Islet of Langerhans (tissue), 1 donor: ENCODE measurements around the gene CYP11A1.
"Not testable (repeated sequence)": the region's sequence is repeated elsewhere in the genome, so short reads cannot be mapped to it uniquely, and the experiment has no call there.

Experiments used
- FAIRE-seq: peaks from one replicate; lab custom pipeline; 2011; peaks lifted over from hg19 to GRCh38; lab: Jason Lieb, UNC

The CYP11A1 gene

DNA sequence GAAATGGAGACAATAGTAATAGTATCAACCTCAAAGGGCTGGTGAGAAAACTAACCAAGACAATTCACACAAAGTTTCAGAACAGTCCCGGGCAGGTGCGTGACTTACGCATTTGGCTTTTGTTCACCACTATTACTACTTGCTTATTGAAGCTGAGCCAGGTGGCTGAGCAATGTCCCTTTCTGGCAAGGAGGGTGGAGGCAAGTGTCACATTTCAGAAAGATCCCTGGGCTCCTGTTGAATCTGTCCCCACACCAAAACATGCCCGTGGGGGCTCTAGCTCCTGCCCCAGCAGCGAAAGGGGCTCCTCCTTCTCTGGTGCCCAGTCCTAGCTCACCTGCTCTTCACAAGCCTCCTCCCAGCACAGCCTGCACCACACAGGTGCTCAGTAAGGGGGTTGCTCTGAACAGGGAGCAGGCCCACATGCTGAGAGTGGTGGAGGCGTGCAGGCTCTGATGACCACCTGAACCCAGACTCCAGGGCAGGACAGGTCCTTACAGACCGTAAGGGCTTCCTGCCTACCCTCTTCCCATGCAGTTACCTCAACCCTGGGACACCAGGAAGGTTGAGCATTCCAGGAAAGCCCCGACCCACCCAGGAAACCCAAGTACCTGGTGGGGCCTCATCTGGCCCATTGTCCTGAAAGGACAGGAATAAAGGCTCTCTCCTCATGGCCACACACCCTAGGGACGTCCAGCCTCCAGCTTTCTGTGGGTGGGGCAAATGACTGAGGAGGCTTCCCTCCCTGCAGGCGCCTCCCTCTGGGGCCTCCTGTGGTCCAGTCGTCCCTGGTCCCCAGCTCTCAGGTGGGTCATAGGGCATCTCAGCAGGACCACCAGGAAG is 33.7 kb upstream of the CYP11A1 start:
- no peak for FAIRE-seq

DNA sequence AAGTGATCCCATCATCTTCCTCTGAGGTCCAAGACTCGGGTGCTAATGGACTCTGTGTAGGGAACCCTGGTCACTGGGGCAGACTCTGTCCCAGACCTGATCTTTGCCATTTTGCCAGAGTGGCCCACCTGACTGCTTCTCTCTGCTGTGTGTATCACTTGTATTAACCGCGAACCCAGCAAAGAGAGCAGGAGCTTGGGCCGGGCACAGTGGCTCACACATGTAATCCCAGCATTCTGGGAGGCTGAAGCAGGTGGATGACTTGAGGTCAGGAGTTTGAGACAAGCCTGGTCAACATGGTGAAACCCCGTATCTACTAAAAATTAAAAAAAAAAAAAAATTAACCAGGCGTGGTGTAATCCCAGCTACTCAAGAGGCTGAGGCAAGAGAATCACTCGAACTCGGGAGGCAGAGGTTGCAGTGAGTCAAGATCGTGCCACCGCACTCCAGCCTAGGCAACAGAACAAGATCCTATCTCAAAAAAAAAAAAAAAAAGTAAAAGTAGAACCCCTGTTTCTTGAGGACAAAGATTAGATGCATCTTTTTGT is 32.9 kb upstream of the CYP11A1 start:
- no peak for FAIRE-seq

DNA sequence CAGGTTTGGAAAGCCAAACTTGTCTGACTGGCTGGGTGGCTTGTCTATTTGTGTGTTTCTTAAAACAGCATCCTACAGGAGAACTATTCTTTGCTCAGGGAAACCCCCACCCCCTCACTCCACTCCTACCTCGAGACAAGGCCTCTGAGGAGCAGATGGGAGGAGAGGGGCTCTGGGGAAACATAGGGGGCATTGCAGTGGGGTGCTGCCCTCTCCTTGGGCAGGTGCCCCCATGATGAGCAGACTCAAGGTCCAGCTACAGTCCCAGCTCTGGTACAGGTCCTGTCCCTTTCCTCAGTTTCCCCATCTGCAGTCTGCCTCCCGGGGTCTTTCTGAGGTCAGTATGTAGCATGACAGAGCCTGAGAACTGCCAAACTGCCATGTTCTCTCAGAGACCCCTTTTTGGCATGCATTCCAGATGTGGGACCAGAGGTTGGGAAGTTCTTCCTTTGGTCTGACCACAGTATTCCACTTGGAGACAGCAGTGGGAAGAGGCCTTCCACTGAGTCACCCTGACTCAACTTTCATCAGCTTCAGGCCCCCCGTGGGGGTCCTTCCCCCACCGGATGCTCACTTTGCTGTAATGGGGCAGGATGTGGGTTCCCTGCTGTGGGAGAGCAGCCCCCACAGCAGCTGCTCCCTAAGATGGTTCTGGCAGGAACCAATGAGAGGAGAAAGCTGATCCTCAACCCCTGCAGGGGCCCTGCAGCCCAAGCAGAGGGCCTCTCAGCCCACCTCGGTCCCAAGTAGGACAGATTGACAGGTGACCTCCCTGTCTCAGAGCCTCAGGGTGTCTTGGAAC is 32.3 kb upstream of the CYP11A1 start:
- FAIRE-seq: no peak

DNA sequence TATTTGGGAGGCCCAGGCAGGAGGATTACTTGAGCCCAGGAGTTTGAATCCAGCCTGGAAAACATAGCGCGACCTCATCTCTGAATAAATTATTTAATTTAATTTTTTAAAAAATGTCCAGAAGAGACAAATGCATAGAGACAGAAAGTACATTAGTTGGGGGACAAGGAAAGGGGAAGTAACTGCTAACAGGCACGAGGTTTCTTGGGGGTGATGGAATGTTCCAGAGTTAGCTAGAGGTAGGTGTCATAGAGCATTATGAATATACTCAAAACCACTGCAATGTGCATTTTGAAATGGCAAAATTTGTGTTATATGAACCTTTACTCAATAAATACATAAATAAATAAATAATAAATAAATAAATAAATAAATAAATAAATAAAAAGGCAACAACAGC is 31.7 kb upstream of the CYP11A1 start:
- FAIRE-seq: no peak

DNA sequence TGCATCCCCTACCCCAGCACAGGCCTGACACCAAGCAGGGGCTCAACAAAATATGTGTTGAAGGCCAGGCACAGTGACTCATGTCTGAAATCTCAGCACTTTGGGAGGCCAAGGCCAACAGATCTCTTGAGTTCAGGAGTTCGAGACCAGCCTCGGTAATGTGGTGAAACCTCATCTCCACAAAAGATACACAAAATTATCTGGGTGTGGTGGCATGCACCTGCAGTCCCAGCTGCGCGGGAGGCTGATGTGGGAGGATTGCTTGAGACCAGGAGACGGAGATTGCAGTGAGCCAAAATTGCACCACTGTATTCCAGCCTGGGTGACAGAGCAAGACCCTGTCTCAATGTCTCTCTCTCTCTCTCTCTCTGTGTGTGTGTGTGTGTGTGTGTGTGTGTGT is 30.7 kb upstream of the CYP11A1 start:
- FAIRE-seq: no peak

DNA sequence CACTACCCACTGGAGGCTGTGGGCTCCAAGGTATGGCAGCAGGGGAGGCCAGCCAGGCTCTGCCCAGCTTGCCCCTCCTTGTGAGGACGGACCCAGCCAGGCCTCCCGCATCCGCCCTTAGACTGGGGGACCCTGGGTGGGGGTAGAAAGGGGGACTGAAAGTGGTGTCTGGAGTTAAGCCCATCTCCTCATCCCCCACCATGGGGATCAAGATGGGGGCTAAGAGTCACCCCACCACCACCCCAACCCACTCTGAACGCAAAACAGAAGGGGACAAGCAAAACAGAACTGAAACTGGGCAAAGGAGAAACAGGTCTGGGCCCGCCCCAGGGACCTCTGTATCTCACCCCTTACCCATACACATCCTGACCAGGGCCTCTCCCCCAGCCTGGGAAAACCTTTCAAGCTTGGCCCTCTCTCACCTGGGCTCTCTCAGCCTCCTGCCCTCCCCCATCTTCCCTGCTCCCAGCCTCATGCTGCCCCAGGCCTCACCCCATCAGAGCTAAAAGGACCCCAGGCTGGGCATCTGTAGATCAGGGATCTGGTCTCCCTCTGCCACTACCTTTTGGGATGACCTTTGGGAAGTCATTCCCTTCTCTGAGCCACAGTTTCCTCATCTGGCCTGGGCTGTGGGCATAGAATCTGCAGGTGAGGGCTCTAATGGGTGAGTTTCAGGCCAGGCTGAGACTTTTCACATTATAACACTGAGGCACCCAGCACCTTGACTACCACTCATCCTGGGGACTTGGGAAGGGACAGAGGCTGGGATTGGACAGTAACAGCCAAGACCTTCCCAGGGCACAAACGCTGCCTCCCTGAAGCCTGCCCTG is 30.0 kb upstream of the CYP11A1 start:
- FAIRE-seq: no peak

DNA sequence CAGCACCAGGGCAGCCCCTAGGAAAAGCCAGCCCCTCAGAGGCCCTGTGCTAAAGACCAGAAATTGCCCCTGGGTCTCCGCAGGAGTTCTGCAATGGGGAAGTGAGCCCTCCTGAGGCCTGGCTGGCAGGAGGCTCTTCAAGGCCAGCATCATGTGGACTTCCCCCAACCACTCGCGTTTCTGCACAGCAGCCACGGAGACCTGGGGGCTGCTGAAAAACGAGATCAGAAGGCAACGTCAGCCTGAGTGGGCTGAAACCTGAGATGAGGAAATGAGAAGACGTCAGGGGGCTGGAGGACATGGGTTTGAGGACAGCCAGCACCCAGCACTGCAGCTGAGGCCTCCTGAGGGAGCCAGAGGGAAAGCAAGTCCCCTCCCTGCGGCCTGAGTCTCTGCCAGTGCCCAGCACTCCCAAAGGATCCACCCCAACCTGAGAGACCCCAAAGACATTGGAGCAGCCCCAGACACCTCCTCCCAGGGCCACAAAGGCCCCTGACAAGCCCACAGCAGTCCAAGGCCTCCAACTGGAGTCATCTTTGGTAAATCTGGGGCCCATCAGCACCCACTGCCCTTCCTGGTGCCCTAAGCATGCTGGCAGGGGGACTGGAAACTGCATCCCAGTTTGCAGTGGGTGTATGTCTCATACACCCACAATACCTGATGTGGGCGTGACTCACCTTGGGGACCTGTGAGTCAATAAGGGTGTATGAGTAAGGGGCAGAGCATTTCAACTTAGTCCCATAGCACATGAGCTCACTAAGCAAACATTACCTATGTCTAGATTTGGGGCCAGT is 29.2 kb upstream of the CYP11A1 start:
- FAIRE-seq: no peak

DNA sequence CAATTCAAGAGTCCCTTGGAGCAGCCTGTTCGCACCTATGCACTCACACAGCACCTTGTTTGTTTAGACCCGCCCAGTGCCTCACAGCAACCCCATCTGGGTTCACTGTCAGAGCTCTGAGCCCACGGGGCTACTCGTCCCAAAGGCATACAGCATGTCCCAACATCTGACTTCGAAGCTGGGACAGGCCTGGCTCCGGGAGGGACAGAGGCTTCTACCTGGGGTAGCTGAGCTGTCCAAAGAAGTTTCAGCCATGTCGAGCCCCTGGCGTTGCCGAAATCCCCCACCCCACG is 28.6 kb upstream of the CYP11A1 start:
- no peak for FAIRE-seq

DNA sequence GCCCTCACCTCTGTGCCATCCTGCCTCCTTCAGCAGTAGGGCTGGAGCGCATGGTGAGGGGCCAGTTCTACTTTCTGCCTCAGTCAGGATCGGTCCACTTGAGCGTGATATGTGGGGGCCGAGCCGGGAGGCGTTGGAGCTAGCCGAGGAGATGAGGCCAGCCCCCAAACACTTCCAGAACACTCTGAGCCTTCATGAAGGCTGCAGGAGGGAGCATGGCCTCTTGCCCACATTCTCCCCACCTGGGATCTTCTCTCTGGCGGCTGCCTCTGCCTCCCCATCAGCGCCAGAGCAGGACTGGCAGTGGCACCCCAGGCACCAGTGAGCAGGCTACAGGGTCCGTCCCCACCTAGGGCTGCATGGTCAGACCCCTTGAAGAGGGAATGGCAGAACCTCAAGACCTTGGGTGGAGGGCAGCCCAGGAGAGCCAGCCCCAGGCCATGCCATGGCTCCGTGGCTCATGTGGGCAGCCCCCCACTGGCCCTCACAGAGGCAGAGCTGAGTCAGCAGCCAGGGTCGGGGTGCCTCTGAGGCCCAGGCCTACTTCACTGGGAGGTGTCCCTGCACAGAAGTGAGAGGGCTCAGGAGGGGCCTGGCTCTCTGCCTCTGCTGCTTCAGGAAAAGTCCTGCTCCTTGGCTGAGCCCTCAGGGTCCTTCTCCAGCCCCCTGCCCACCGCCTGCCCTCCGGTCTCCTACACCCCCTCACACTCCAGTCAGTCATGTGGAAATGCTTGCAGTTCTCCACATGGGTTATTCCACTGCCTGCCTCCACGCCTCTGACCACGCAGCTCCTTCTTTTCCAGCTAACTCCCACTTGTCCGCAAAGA is 28.1 kb upstream of the CYP11A1 start:
- FAIRE-seq: no peak

DNA sequence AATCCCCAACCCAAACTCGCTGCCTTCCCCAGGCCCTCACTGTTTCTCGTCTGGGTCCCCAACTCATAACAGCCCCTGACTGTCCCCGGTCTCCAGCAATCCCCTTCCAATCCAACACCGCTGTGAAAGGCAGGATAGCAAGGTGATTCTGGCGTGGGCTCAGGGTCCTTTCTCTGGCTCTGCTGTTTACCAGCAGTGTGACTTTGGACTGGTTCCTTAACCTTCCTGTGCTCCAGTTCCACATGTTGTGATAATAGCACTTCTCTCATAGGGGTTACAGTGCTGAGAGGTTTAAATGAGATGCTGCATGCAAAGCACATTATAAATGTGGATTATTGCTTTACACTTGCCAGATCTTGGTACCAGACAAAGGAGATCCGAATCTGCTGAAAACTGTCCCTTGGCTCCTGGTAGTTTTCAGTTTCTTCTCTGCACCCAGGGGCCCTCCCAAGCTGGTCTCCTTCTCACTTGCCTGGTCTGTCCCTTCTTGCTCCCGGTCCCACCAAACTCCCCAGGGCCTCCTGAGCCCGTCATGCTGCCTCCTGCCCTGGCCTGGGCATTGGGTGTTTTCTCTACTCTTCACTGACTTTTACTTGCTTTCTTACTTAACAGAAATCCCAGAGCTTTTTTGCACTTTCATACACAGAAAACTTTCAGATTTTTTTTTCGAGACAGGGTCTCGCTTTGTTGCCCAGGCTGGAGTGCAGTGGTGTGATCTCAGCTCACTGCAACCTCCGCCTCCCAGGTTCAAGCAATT is 26.8 kb upstream of the CYP11A1 start:
- no peak for FAIRE-seq

DNA sequence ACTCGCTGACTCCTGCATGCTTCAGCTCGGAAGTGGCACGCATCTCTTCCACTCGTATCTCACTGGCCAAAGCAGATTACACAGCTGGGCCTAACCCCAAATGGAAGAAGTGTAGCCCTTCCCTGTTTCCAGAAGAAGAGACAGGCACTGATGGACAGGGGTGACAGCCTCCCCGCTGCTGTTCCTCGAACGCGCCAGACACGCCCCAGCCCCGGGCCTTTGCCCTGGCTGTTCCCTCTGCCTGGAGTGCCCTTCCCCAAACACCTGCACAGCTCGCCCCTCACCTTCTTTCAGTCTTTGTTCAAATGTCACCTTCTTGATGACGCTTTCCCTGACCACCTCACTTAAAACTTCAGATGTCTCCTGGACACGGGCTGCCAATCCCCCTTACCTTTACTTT is 26.0 kb upstream of the CYP11A1 start:
- no peak for FAIRE-seq

DNA sequence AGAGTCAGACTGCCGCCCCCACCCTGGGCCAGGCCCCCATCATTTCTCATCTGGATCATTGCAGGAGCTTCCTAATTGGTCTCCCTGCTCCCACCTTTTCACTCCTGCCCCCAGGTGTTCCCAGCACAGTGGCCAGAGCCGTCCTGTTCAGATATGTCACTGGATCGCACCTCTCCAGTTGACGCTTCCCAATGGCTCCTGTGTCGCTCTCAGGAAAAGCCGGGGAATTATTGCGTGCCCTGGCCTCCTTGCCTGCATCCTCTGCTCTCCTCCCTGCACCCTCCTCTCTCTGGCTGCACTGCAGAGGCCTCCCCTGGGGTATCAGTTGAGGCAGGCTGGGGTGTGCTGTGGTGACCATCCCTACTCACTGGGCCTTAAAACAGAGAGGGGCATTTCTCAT is 25.5 kb upstream of the CYP11A1 start:
- no peak for FAIRE-seq

DNA sequence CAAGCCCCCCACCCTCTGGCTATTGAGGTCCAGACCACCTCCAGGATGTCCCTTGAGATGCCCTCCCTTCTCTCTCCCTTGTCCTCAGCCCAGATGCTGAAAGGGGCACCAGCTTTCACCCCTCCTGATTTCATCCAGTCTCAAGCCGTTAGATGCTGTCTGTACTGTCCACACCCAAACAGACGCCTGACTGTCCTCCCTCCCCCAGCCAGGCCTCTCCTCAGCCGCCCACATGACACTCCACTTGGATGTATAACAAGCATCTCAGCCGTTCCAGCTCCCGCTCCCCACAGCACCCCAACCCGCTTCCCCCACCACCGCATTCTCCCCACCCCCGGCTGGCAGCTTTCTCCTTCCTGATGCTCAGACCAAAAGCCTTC is 25.0 kb upstream of the CYP11A1 start:
- FAIRE-seq: no peak

DNA sequence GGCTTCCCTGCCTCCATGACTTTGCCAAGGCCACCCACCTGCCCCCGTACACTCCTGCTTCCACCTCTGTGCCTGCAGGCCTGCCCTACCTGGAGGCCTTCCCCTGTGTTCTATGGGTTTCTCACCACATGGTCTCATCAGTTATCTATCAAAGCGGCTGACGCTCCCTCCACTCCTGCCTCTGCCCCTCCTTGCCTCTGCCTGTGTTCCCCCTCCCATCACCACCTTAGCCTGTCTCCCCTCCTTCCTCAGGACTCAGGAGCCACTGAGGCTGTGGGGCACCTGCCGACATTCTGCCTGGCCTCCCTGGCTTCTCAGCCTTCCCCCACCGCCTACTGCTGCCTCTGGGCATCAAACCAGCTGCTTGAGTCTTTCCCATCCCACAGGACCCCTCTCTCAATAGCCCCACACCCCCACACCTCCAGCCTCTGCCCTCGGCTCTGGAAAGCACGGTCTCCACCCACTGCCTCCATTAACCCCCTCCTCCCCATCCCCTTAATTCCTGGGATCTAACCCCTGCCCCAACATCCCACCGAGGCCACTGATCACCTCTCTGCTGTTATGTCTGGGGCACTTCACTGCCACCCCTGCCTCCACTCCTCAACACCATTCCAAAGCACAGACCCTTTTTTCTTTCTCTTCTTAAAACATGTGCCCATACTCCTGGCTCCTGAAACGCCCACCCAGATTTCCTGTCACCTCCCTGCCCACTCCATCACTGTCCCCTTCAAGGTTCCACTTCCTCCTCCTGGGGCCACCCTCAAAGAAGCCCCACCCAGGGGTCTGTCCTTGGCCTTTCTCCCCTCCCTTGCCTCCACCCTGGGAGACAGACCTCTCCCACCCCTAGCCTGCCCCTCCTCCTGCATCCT is 24.4 kb upstream of the CYP11A1 start:
- no peak for FAIRE-seq

DNA sequence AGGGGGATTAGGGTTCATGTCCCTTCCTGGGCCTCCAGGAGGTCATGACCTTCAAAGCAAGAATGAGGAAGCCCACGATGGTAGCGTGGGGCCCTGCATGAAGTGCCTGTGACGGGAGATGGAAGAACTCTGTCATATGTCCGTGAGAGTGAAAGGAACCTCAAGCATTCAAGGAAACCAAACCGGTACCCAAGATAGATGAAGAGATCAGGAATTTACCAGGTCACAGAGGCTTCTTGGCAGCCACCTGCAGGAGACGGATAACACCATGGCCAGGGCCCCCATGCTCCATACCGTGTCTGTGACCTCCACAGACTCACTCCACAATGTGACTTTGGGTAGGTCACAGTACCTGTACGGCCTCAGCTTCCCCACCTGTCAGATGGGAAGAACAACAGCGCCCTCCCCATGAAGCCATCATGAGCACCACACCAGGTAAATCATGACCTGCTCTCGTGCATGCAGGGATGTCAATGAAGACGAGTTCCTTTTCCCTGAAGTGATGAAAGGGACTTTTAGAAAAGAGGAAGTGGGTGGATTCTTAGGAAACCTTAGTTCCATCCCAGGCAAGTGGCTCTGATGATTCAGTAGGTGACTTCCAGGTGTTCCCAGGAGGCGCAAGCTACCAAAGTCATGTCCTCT is 23.3 kb upstream of the CYP11A1 start:
- FAIRE-seq: no peak

DNA sequence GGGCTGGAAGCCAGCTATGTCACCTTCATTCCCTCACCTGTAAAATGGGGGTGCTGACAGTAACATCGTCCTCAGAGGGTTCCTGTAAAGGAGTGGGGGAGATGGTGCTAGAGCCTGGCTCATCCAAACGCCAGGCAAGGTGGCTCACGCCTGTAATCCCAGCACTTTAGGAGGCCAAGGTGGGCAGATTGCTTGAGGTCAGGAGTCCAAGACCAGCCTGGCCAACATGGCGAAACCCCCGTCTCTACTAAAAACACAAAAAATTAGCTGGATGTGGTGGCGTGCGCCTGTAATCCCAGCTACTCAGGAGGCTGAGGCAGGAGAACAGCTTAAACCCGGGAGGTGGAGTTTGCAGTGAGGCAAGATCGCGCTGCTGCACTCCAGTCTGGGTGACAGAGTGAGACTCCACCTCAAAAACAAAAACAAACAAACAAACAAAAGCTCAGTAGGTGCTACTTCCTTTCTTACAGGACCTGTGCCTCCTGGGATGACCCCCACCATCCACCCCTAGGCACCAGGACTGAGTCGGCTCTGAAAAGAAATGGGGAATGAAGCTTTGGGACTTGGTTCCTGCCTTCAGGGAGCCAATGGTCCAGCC is 22.7 kb upstream of the CYP11A1 start:
- FAIRE-seq: not testable (repeated sequence)

DNA sequence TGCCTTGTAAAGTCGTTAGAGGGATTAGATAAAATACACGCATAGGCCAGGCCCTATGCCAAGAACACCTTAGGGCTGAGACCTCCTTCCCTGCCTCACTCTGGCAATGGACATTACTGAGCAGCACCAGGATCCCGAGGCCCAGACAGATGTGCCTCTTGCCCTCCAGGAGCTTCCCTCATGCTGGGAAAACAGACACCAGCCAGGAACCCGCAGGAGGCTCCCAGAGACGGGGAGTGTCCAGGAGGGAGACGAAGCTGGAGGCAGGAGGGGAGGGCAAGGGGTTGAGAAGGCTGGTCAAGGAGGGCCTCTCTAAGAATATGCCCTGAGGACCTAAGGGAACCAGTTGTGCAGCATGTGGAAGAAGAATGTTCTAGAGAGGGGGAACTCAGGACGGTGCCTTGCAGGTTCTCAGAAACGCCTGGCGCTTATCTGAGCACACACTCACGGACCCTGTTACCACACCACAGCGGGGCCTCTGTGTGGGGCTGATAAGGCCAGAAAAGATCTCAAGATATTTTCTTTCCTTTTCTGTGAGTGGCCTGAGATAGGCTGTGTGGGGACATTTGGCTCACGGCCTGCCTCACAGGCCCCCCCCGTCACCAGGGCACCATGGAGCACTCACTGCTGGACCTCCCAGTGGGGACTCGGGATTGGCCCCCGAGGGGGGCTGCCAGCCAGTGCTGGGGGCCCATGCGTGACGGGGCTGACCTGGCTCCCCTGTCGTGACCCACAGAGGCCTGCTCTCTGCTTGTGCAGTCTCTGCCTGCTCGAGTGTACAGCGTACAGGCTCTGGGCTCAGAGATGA is 22.0 kb upstream of the CYP11A1 start:
- FAIRE-seq: no peak
